ENCODE data around the gene BEST2.

The BEST2 gene

GRCh38 chr19:12766051-12766521 lies 14.5 kb downstream of the BEST2 start:
- in situ Hi-C loops (cut with HindIII; ENCODE audit: low sequenced_read_pairs), result loop anchor here (5.0 kb wide), 2 partner anchors 51 to 81 kb away; no protein-coding TSS in a partner anchor

GRCh38 chr19:12767150-12767549 lies 15.6 kb downstream of the BEST2 start:
- in situ Hi-C loops (cut with HindIII; ENCODE audit: low sequenced_read_pairs), result loop anchor here (5.0 kb wide), 2 partner anchors 50 to 80 kb away; no protein-coding TSS in a partner anchor

- in situ Hi-C loops (cut with HindIII; ENCODE audit: low sequenced_read_pairs), result loop anchor here (5.0 kb wide), 2 partner anchors 50 to 80 kb away; no protein-coding TSS in a partner anchor
Measured at GRCh38 chr19:12767666-12768065, 16.1 kb downstream of the BEST2 start.

- in situ Hi-C loops (cut with HindIII; ENCODE audit: low sequenced_read_pairs), result loop anchor here (5.0 kb wide), 2 partner anchors 48 to 78 kb away; no protein-coding TSS in a partner anchor
Measured at GRCh38 chr19:12769689-12770088, 18.1 kb downstream of the BEST2 start.

GRCh38 chr19:12770922-12771321 lies 19.3 kb downstream of the BEST2 start:
- in situ Hi-C loops (cut with HindIII; ENCODE audit: low sequenced_read_pairs), result no loop called here

- in situ Hi-C loops (cut with HindIII; ENCODE audit: low sequenced_read_pairs), result no loop called here
Measured at GRCh38 chr19:12772323-12772722, 20.7 kb downstream of the BEST2 start.

- in situ Hi-C loops (cut with HindIII; ENCODE audit: low sequenced_read_pairs), result no loop called here
Measured at GRCh38 chr19:12773571-12773970, 22.0 kb downstream of the BEST2 start.

GRCh38 chr19:12774588-12775555 lies 23.3 kb downstream of the BEST2 start, which contains the start of gene HOOK2:
Gene HOOK2 (minus strand): TSS chr19:12775552. CDS start chr19:12775449, 103 bp downstream.
- in situ Hi-C loops (cut with HindIII; ENCODE audit: low sequenced_read_pairs), result no loop called here

- in situ Hi-C loops (cut with HindIII; ENCODE audit: low sequenced_read_pairs), result no loop called here
Measured at GRCh38 chr19:12777217-12778016, 25.8 kb downstream of the BEST2 start.

GRCh38 chr19:12778017-12778904 lies 26.7 kb downstream of the BEST2 start:
- in situ Hi-C loops (cut with HindIII; ENCODE audit: low sequenced_read_pairs), result no loop called here

GRCh38 chr19:12778905-12779161 lies 27.2 kb downstream of the BEST2 start:
- in situ Hi-C loops (cut with HindIII; ENCODE audit: low sequenced_read_pairs), result no loop called here

GRCh38 chr19:12779162-12779993 lies 27.8 kb downstream of the BEST2 start:
- in situ Hi-C loops (cut with HindIII; ENCODE audit: low sequenced_read_pairs), result no loop called here

- in situ Hi-C loops (cut with HindIII; ENCODE audit: low sequenced_read_pairs), result no loop called here
Measured at GRCh38 chr19:12782174-12782423, 30.5 kb downstream of the BEST2 start.

- in situ Hi-C loops (cut with HindIII; ENCODE audit: low sequenced_read_pairs), result no loop called here
Measured at GRCh38 chr19:12782424-12783290, 31.1 kb downstream of the BEST2 start.

GRCh38 chr19:12783291-12783848 lies 31.8 kb downstream of the BEST2 start:
- in situ Hi-C loops (cut with HindIII; ENCODE audit: low sequenced_read_pairs), result no loop called here

- in situ Hi-C loops (cut with HindIII; ENCODE audit: low sequenced_read_pairs), result no loop called here
Measured at GRCh38 chr19:12783849-12784393, 32.3 kb downstream of the BEST2 start.

- in situ Hi-C loops (cut with HindIII; ENCODE audit: low sequenced_read_pairs), result no loop called here
Measured at GRCh38 chr19:12784394-12784870, 32.8 kb downstream of the BEST2 start.

GRCh38 chr19:12784871-12785430 lies 33.4 kb downstream of the BEST2 start:
- in situ Hi-C loops (cut with HindIII; ENCODE audit: low sequenced_read_pairs), result no loop called here

Data from endothelial cell of hepatic sinusoid (primary cell).